ENCODE results near the gene KIF13A. TPM values are rescaled to one million over a fixed set of nuclear protein-coding genes. Genes with fewer than 3 reads are reported as not detected.
"Not testable (repeated sequence)": the region's sequence is repeated elsewhere in the genome, so short reads cannot be mapped to it uniquely, and the experiment has no call there.

KIF13A gene
- total RNA-seq, 1 experiment from 2014 or later, result 11.3 TPM

GRCh38 chr6:17904491-17905120 is 82.8 kb downstream of the KIF13A start:
- Histone ChIP-seq H3K27me3 (no peaks in the 10 kb centered on the region), H3K36me3 (no peaks in the 10 kb centered on the region), H3K4me3 (no peak overlapping the region), H3K9me3 (0 out of 2 replicates have a peak, but pooled peaks cover 3% of the 10 kb centered on the region)
- DNase-seq, result no peak

- Histone ChIP-seq H3K27me3 (no peaks in the 10 kb centered on the region), H3K36me3 (no peaks in the 10 kb centered on the region), H3K4me3 (no peak overlapping the region), H3K9me3 (0 out of 2 replicates have a peak, but pooled peaks cover 3% of the 10 kb centered on the region)
- no peak for DNase-seq
Measured at GRCh38 chr6:17902974-17903373, 84.5 kb downstream of the KIF13A start.

- H3K36me3 ChIP-seq, result peaks cover 7% of the 10 kb centered on the region
- peaks cover 3% of the 10 kb centered on the region; the same call in 1 of the 2 replicates for H3K9me3 ChIP-seq
- no peak for DNase-seq
- no peaks in the 10 kb centered on the region for H3K27me3 ChIP-seq
- no peak overlapping the region for H3K4me3 ChIP-seq
Measured at GRCh38 chr6:17901493-17901892, 85.9 kb downstream of the KIF13A start.

GRCh38 chr6:17900011-17900410 is 87.4 kb downstream of the KIF13A start:
- Histone ChIP-seq H3K27me3 (no peaks in the 10 kb centered on the region), H3K4me3 (no peak overlapping the region), H3K9me3 (peaks cover 10% of the 10 kb centered on the region), H3K36me3 (peaks cover 20% of the 10 kb centered on the region)
- no peak for DNase-seq

GRCh38 chr6:17899491-17899890 is 87.9 kb downstream of the KIF13A start:
- Histone ChIP-seq H3K36me3 (peaks cover 25% of the 10 kb centered on the region), H3K27me3 (no peaks in the 10 kb centered on the region), H3K4me3 (no peak overlapping the region), H3K9me3 (peaks cover 16% of the 10 kb centered on the region)
- no peak for DNase-seq

- peaks cover 34% of the 10 kb centered on the region for H3K36me3 ChIP-seq
Measured at GRCh38 chr6:17897681-17898080, 89.8 kb downstream of the KIF13A start.

GRCh38 chr6:17894905-17895304 is 92.5 kb downstream of the KIF13A start:
- peaks cover 16% of the 10 kb centered on the region for H3K9me3 ChIP-seq

More at GRCh38 chr6:17897681-17898080, 89.8 kb downstream of the KIF13A start:
- H3K9me3 ChIP-seq, result peaks cover 17% of the 10 kb centered on the region
- no peak for DNase-seq
- no peak overlapping the region for H3K4me3 ChIP-seq
- no peaks in the 10 kb centered on the region for H3K27me3 ChIP-seq

GRCh38 chr6:17894191-17894590 is 93.2 kb downstream of the KIF13A start:
- peaks cover 34% of the 10 kb centered on the region for H3K36me3 ChIP-seq

More at GRCh38 chr6:17894905-17895304, 92.5 kb downstream of the KIF13A start:
- Histone ChIP-seq H3K27me3 (no peaks in the 10 kb centered on the region), H3K4me3 (no peak overlapping the region), H3K36me3 (peaks cover 34% of the 10 kb centered on the region)
- no peak for DNase-seq

GRCh38 chr6:17892097-17892686 is 95.2 kb downstream of the KIF13A start:
- Histone ChIP-seq H3K36me3 (peaks cover 32% of the 10 kb centered on the region), H3K27me3 (no peaks in the 10 kb centered on the region), H3K9me3 (peaks cover 14% of the 10 kb centered on the region), H3K4me3 (no peak overlapping the region)
- DNase-seq, result no peak

More at GRCh38 chr6:17894191-17894590, 93.2 kb downstream of the KIF13A start:
- Histone ChIP-seq H3K9me3 (peaks cover 14% of the 10 kb centered on the region), H3K27me3 (no peaks in the 10 kb centered on the region), H3K4me3 (no peak overlapping the region)
- no peak for DNase-seq

- Histone ChIP-seq H3K36me3 (peaks cover 20% of the 10 kb centered on the region), H3K4me3 (no peak overlapping the region), H3K9me3 (peaks cover 10% of the 10 kb centered on the region), H3K27me3 (no peaks in the 10 kb centered on the region)
- no peak for DNase-seq
Measured at GRCh38 chr6:17890309-17890708, 97.1 kb downstream of the KIF13A start.

GRCh38 chr6:17889777-17890176 is 97.7 kb downstream of the KIF13A start:
- H3K36me3 ChIP-seq, result peaks cover 15% of the 10 kb centered on the region
- not testable (repeated sequence) for DNase-seq, H3K4me3 ChIP-seq, H3K9me3 ChIP-seq, H3K27me3 ChIP-seq

GRCh38 chr6:17886891-17887290 is 100.5 kb downstream of the KIF13A start:
- no peaks in the 10 kb centered on the region for H3K9me3 ChIP-seq
- DNase-seq, result no peak
- no peaks in the 10 kb centered on the region for H3K27me3 ChIP-seq
- H3K36me3 ChIP-seq, result peaks cover 2% of the 10 kb centered on the region; the same call in 1 of the 2 replicates
- H3K4me3 ChIP-seq, result no peak overlapping the region

- Histone ChIP-seq H3K36me3 (peaks cover 2% of the 10 kb centered on the region; the same call in 1 of the 2 replicates), H3K27me3 (no peaks in the 10 kb centered on the region), H3K9me3 (no peaks in the 10 kb centered on the region), H3K4me3 (no peak overlapping the region)
- no peak for DNase-seq
Measured at GRCh38 chr6:17885889-17886576, 101.4 kb downstream of the KIF13A start.

- H3K9me3 ChIP-seq, result no peaks in the 10 kb centered on the region
- H3K4me3 ChIP-seq, result no peak overlapping the region
- no peaks in the 10 kb centered on the region for H3K27me3 ChIP-seq
- DNase-seq, result no peak
- H3K36me3 ChIP-seq, result peaks cover 2% of the 10 kb centered on the region; the same call in 1 of the 2 replicates
Measured at GRCh38 chr6:17884498-17885478, 102.6 kb downstream of the KIF13A start.

- Histone ChIP-seq H3K4me3 (no peak overlapping the region), H3K9me3 (no peaks in the 10 kb centered on the region), H3K27me3 (no peaks in the 10 kb centered on the region), H3K36me3 (peaks cover under 1% of the 10 kb centered on the region; the same call in 1 of the 2 replicates)
- no peak for DNase-seq
Measured at GRCh38 chr6:17883665-17884497, 103.6 kb downstream of the KIF13A start.

All from MG63 (cell line).